NOMO-1 treated with dmso at 0.1 percent for 144 hours (cell line): ENCODE measurements around the gene PLA2G6.
"Not testable (repeated sequence)": the region's sequence is repeated elsewhere in the genome, so short reads cannot be mapped to it uniquely, and the experiment has no call there.

ENCODE experiments used
- DNase-seq: peaks from one replicate; lab custom pipeline; 2025; ENCODE audit not compliant: unreplicated experiment; lab: John Stamatoyannopoulos, UW

Gene PLA2G6

GRCh38 chr22:38086942-38087341 is 94.7 kb downstream of the PLA2G6 start:
- DNase-seq: no peak

- no peak for DNase-seq
These were observed 95.4 kb downstream of the PLA2G6 start for GRCh38 chr22:38086001-38086845.

- DNase-seq: no peak
These were observed 96.1 kb downstream of the PLA2G6 start for GRCh38 chr22:38085501-38085900.

GRCh38 chr22:38085056-38085455 is 96.6 kb downstream of the PLA2G6 start:
- DNase-seq: no peak

GRCh38 chr22:38083931-38084631 is 97.5 kb downstream of the PLA2G6 start, which contains the start of gene SLC16A8:
TSS of gene SLC16A8 (minus strand) at chr22:38084184. CDS start at chr22:38082873, 1,311 bp downstream.
- DNase-seq: no peak

- no peak for DNase-seq
These were observed 98.5 kb downstream of the PLA2G6 start for GRCh38 chr22:38082986-38083710.

- no peak for DNase-seq
These were observed 99.4 kb downstream of the PLA2G6 start for GRCh38 chr22:38081941-38082828.

- DNase-seq: no peak
These were observed 100.0 kb downstream of the PLA2G6 start for GRCh38 chr22:38081636-38081940.

GRCh38 chr22:38080850-38081635 is 100.6 kb downstream of the PLA2G6 start:
- DNase-seq: no peak

- DNase-seq: no peak
These were observed 101.2 kb downstream of the PLA2G6 start for GRCh38 chr22:38080474-38080849.

GRCh38 chr22:38079804-38080203 is 101.8 kb downstream of the PLA2G6 start:
- no peak for DNase-seq

GRCh38 chr22:38079208-38079607 is 102.4 kb downstream of the PLA2G6 start:
- DNase-seq: not testable (repeated sequence)

- no peak for DNase-seq
These were observed 103.4 kb downstream of the PLA2G6 start for GRCh38 chr22:38078046-38078840.

GRCh38 chr22:38077595-38077994 is 104.0 kb downstream of the PLA2G6 start:
- no peak for DNase-seq

- no peak for DNase-seq
These were observed 104.5 kb downstream of the PLA2G6 start for GRCh38 chr22:38077096-38077495.

GRCh38 chr22:38075961-38076360 is 105.7 kb downstream of the PLA2G6 start:
- no peak for DNase-seq

GRCh38 chr22:38075105-38075825 is 106.4 kb downstream of the PLA2G6 start:
- no peak for DNase-seq
